SU-DHL-6 (cell line): ENCODE results near the gene CHRNA10.
"Not testable (repeated sequence)": the region's sequence is repeated elsewhere in the genome, so short reads cannot be mapped to it uniquely, and the experiment has no call there.

Experiments
- H2AFZ ChIP-seq: fragments of 200-600 bp; sonication (generic); 2 replicates; pipeline ENCODE4 v1.6.1; 2014; ENCODE audit warnings: low read depth, mild to moderate bottlenecking, moderate library complexity, mixed read lengths, antibody characterized with exemption, low read length; ENCODE audit not compliant: severe bottlenecking
- H3F3A ChIP-seq: fragments of 200-600 bp; shearing (Covaris generic); 2 replicates; pipeline ENCODE4 v1.6.0; 2016; ENCODE audit warnings: antibody characterized with exemption, mild to moderate bottlenecking; ENCODE audit not compliant: insufficient read depth
- H3K27ac ChIP-seq: fragments of 200-600 bp; sonication (generic); 2 replicates; pipeline ENCODE4 v1.5.1; 2016; ENCODE audit warnings: low read depth, mild to moderate bottlenecking, low read length, moderate library complexity, mixed read lengths
- H3K27me3 ChIP-seq: fragments of 200-600 bp; sonication (generic), shearing (Covaris generic); 2 replicates; pipeline ENCODE4 v1.6.0; 2014; ENCODE audit warnings: mild to moderate bottlenecking, low read length
- H3K36me3 ChIP-seq: fragments of 200-600 bp; sonication (generic); 2 replicates; pipeline ENCODE4 v1.6.1; 2014; ENCODE audit warnings: mild to moderate bottlenecking, low read length, mixed read lengths
- H3K4me2 ChIP-seq: fragments of 300-600, 200-600 bp; shearing (Covaris generic), sonication (generic); 2 replicates; pipeline ENCODE4 v1.6.0; 2014; ENCODE audit warnings: low read length, low read depth, mild to moderate bottlenecking; ENCODE audit not compliant: poor library complexity, severe bottlenecking
- H3K4me3 ChIP-seq: fragments of 200-600 bp; sonication (generic); 2 replicates; pipeline ENCODE4 v1.5.1; 2014; ENCODE audit warnings: antibody characterized with exemption, low read length, mild to moderate bottlenecking, mixed read lengths; ENCODE audit not compliant: insufficient read depth, poor library complexity, severe bottlenecking
- H3K79me2 ChIP-seq: fragments of 200-600 bp; sonication (generic); 2 replicates; pipeline ENCODE4 v1.6.1; 2014; ENCODE audit warnings: mild to moderate bottlenecking, low read length, moderate library complexity; ENCODE audit not compliant: insufficient read depth
- H3K9ac ChIP-seq: fragments of 200-600 bp; sonication (generic); 2 replicates; pipeline ENCODE4 v1.7.0; 2014; ENCODE audit warnings: mild to moderate bottlenecking, low read length
- H3K9me2 ChIP-seq: fragments of 200-600 bp; sonication (generic); replicated peaks from 2 replicates; pipeline ENCODE4 v1.6.1; 2014; ENCODE audit warnings: low read length; ENCODE audit not compliant: insufficient read depth
- H3K9me3 ChIP-seq: fragments of 200-600 bp; sonication (generic); 2 replicates; pipeline ENCODE4 v1.6.1; 2014; ENCODE audit warnings: low read length, mixed read lengths; ENCODE audit not compliant: insufficient read depth
- H4K20me1 ChIP-seq: fragments of 200-600 bp; sonication (generic); 2 replicates; pipeline ENCODE4 v1.6.1; 2014; ENCODE audit warnings: low read depth, mild to moderate bottlenecking, antibody characterized with exemption, low read length, moderate library complexity, mixed read lengths
- CTCF ChIP-seq: fragments of 200-600 bp; sonication (generic); IDR thresholded peaks from one replicate; pipeline ENCODE4 v1.5.1; 2017; ENCODE audit warnings: antibody characterized with exemption, mild to moderate bottlenecking, low read length, moderate library complexity; ENCODE audit not compliant: insufficient read depth, poor library complexity, severe bottlenecking
- EZH2phosphoT487 ChIP-seq: fragments of 200-600 bp; sonication (generic), shearing (Covaris generic); conservative IDR thresholded peaks from 2 replicates; pipeline ENCODE4 v1.6.1; 2018; ENCODE audit warnings: mild to moderate bottlenecking, antibody characterized with exemption, low read length, moderate library complexity, mixed read lengths

Gene CHRNA10

GRCh38 chr11:3658252-3658651 is 12.9 kb downstream of the CHRNA10 start:
- Histone ChIP-seq H2AFZ (no peak overlapping the region), H3K9me3 (no peaks in the 10 kb centered on the region), H3K4me3 (no peak overlapping the region), H3K79me2 (no peaks in the 10 kb centered on the region), H3K9ac (no peak overlapping the region), H3K36me3 (no peaks in the 10 kb centered on the region), H3K27me3 (no peaks in the 10 kb centered on the region), H3K4me2 (no peak overlapping the region), H3F3A (no peaks in the 10 kb centered on the region), H4K20me1 (no peaks in the 10 kb centered on the region), H3K9me2 (no peaks in the 10 kb centered on the region), H3K27ac (no peak overlapping the region)
- TF ChIP-seq EZH2phosphoT487 (no peak), CTCF (no peak)

- not testable (repeated sequence) for H4K20me1 ChIP-seq, H3K4me2 ChIP-seq, H3K9ac ChIP-seq, H3K9me2 ChIP-seq, H3K27ac ChIP-seq, H3F3A ChIP-seq, H2AFZ ChIP-seq, H3K79me2 ChIP-seq, H3K4me3 ChIP-seq, H3K9me3 ChIP-seq, H3K27me3 ChIP-seq, H3K36me3 ChIP-seq
Observed at GRCh38 chr11:3657331-3657730, 13.9 kb downstream of the CHRNA10 start.

GRCh38 chr11:3655547-3655946 is 15.6 kb downstream of the CHRNA10 start:
- Histone ChIP-seq H3F3A (no peaks in the 10 kb centered on the region), H3K36me3 (no peaks in the 10 kb centered on the region), H2AFZ (no peak overlapping the region), H3K27me3 (no peaks in the 10 kb centered on the region), H3K9me3 (no peaks in the 10 kb centered on the region), H3K9ac (no peak overlapping the region), H3K4me2 (no peak overlapping the region), H3K9me2 (no peaks in the 10 kb centered on the region), H3K79me2 (no peaks in the 10 kb centered on the region), H3K27ac (no peak overlapping the region), H4K20me1 (no peaks in the 10 kb centered on the region), H3K4me3 (no peak overlapping the region)
- no peak for TF ChIP-seq CTCF
- TF ChIP-seq EZH2phosphoT487: no peak

GRCh38 chr11:3652514-3652913 is 18.7 kb downstream of the CHRNA10 start:
- H3K4me2 ChIP-seq, H2AFZ ChIP-seq, H3K27me3 ChIP-seq, H3K27ac ChIP-seq, H3K79me2 ChIP-seq, H3F3A ChIP-seq, H3K4me3 ChIP-seq, H3K9ac ChIP-seq, H3K36me3 ChIP-seq, H4K20me1 ChIP-seq, H3K9me2 ChIP-seq, H3K9me3 ChIP-seq: not testable (repeated sequence)

GRCh38 chr11:3649374-3649773 is 21.8 kb downstream of the CHRNA10 start:
- H3K9me3 ChIP-seq, H3K9me2 ChIP-seq, H3F3A ChIP-seq, H2AFZ ChIP-seq, H3K27me3 ChIP-seq, H3K79me2 ChIP-seq, H3K27ac ChIP-seq, H4K20me1 ChIP-seq, H3K36me3 ChIP-seq, H3K9ac ChIP-seq, H3K4me3 ChIP-seq, H3K4me2 ChIP-seq: not testable (repeated sequence)

- H3K4me2 ChIP-seq, H3K4me3 ChIP-seq, H3K9ac ChIP-seq, H3K27me3 ChIP-seq, H4K20me1 ChIP-seq, H3K9me3 ChIP-seq, H3K36me3 ChIP-seq, H3K27ac ChIP-seq, H3K79me2 ChIP-seq, H2AFZ ChIP-seq, H3F3A ChIP-seq, H3K9me2 ChIP-seq: not testable (repeated sequence)
Observed at GRCh38 chr11:3648843-3649242, 22.3 kb downstream of the CHRNA10 start.
